Body of pancreas (tissue), 4 donors: ENCODE data around the gene XRRA1.

Experiments
- CTCF ChIP-seq, 7 experiments: fragments of 450-650 bp in 4 of 7; fragments of 200-600 bp in 3 of 7; sonication (generic) in 3 of 7; IDR thresholded peaks; one replicate each; pipeline ENCODE4 v1.5.1; 2016 to 2019; ENCODE audit warnings: antibody characterized with exemption in 7 of 7
- POLR2A ChIP-seq, 3 donors: fragments of 450-650 bp; IDR thresholded peaks; one replicate each; pipeline ENCODE4 v1.6.1; 2016; ENCODE audit warnings: antibody characterized with exemption in 3 of 3, mild to moderate bottlenecking in 2 of 3

GRCh38 chr11:74990941-74991340, 42.0 kb upstream of the XRRA1 start:
- no peak for TF ChIP-seq CTCF (IDR thresholded peaks at IDR 0.05)
- TF ChIP-seq POLR2A (IDR thresholded peaks at IDR 0.05) = no peak
